ENCODE results near the gene ZNF318. TPM values are rescaled to one million over a fixed set of nuclear protein-coding genes. Genes with fewer than 3 reads are reported as not detected.

Gene ZNF318
- polyA plus RNA-seq, 1 of the 3 experiments (the other 2 are of a cell fraction), result 6.3 TPM

DNA sequence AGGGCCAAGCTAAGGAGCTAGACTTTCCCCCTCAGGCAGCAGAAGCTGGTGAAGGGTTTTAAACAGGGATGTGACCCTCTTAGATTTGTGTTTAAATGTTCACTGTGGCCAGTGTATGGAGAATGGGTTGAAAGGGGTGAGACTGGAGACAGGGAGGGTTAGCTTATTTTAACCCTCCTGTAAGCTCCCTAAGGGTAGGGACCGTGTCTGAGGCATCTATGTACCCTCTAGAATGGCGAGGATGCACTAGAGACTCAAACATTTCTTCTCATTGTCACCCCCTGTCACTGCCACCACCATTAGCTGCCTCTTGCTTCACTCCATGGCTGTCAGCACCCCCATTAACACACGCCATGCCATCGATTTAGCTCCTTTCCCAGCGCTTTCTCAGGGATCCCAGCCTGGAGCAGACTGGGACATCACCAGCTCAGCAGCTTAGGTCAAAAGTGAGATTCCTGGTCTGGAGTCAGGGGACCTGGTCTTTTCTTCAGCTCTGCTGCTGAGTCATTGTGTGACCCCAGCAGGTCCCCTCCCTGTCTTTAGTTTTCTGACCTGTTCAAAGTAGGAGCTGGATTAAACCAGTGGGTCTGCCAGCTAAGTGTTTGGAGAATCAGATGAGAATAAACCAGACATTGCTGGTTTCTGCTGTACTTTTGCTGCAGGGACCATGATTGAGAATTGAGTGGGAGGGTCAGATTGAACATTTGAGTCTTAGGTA is 72.5 kb downstream of the ZNF318 start:
- 34% methylated on average over 5 of the region's 5 CpGs for WGBS (ENCODE audit: low lambda C conversion rate)
- H3K27me3 ChIP-seq (ENCODE audit: insufficient read depth), result peaks cover 6% of the 10 kb centered on the region; the same call in 1 of the 2 replicates
- no peak for DNase-seq

DNA sequence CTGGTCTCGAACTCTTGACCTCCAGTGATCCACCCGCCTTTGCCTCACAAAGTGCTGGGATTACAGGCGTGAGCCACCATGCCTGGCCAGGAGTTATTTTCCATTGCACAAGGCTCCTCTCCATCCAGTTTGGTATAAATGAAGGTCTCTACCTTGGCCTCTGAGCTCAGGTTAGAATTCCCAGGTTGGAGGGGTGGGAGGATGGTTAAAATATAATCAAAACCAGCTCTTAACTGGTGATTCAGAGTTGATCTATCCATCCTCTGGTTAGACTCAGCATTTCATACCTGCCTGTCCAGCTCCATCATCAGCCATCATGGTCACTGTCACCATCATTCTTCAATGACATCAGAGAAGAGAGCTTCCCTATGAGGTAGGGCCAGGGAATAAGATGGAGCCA is 74.0 kb downstream of the ZNF318 start:
- Histone ChIP-seq H3F3A (replicated peaks; ENCODE audit: insufficient read depth) (no peaks in the 10 kb centered on the region), H3K27me3 (ENCODE audit: insufficient read depth) (peaks cover 6% of the 10 kb centered on the region; the same call in 1 of the 2 replicates), H3K9me2 (no peaks in the 10 kb centered on the region), H4K20me1 (ENCODE audit: insufficient read depth) (no peaks in the 10 kb centered on the region), H3K4me3 (ENCODE audit: low read depth in 2 of 2, low read length in 1 of 2) (no peak overlapping the region), H3K27ac (ENCODE audit: low read depth in 2 of 2, low read length in 1 of 2) (no peak overlapping the region), H2AFZ (ENCODE audit: low read depth) (no peak overlapping the region), H3K79me2 (ENCODE audit: insufficient read depth) (no peaks in the 10 kb centered on the region), H3K4me1 (ENCODE audit: control insufficient read depth in 1 of 2, insufficient read depth in 2 of 2, low read depth in 1 of 2, low read length in 1 of 2) (peaks cover 0 to 10% of the 10 kb centered on the region in 2 experiments; a peak in 1 of 4 replicates), H3K9ac (no peak overlapping the region), H3K36me3 (replicated peaks in 1 of 2; ENCODE audit: control insufficient read depth in 1 of 2, insufficient read depth in 2 of 2, low read length in 1 of 2) (no peaks in the 10 kb centered on the region), H3K4me2 (no peak overlapping the region), H3K9me3 (no peaks in the 10 kb centered on the region)
- CTCF ChIA-PET, result interaction anchor here (2.2 kb wide), 1 partner anchor 66 kb away, joined by 8 read pairs; the partner anchor contains the start of gene DNPH1
- POLR2A ChIA-PET, result no interaction called here
- no peak for DNase-seq
- WGBS (ENCODE audit: low lambda C conversion rate), result 82% methylated on average over 3 of the region's 3 CpGs
- TF ChIP-seq, protein P1, sequence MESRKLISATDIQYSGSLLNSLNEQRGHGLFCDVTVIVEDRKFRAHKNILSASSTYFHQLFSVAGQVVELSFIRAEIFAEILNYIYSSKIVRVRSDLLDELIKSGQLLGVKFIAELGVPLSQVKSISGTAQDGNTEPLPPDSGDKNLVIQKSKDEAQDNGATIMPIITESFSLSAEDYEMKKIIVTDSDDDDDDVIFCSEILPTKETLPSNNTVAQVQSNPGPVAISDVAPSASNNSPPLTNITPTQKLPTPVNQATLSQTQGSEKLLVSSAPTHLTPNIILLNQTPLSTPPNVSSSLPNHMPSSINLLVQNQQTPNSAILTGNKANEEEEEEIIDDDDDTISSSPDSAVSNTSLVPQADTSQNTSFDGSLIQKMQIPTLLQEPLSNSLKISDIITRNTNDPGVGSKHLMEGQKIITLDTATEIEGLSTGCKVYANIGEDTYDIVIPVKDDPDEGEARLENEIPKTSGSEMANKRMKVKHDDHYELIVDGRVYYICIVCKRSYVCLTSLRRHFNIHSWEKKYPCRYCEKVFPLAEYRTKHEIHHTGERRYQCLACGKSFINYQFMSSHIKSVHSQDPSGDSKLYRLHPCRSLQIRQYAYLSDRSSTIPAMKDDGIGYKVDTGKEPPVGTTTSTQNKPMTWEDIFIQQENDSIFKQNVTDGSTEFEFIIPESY (IDR thresholded peaks at IDR 0.05; ENCODE audit: borderline replicate concordance, low read depth), result no peak
- TF ChIP-seq, protein P2, sequence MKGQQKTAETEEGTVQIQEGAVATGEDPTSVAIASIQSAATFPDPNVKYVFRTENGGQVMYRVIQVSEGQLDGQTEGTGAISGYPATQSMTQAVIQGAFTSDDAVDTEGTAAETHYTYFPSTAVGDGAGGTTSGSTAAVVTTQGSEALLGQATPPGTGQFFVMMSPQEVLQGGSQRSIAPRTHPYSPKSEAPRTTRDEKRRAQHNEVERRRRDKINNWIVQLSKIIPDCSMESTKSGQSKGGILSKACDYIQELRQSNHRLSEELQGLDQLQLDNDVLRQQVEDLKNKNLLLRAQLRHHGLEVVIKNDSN (IDR thresholded peaks at IDR 0.05; ENCODE audit: borderline replicate concordance, low read depth), result no peak
- TF ChIP-seq RFX5 (IDR thresholded peaks at IDR 0.05; ENCODE audit: low read length) (no peak), TAF1 (IDR thresholded peaks at IDR 0.05; ENCODE audit: borderline replicate concordance, low read depth, low read length) (no peak), GABPA (IDR thresholded peaks at IDR 0.05; ENCODE audit: low read depth) (no peak), ELF1 (IDR thresholded peaks at IDR 0.05) (no peak), MXI1 (IDR thresholded peaks at IDR 0.05; ENCODE audit: low read depth, low read length) (no peak), EP300 (IDR thresholded peaks at IDR 0.05; ENCODE audit: borderline replicate concordance in 1 of 2, low read depth in 1 of 2, low read length in 1 of 2) (no peak), CHD2 (IDR thresholded peaks at IDR 0.05; ENCODE audit: low read length, partially characterized antibody) (no peak), YY1 (IDR thresholded peaks at IDR 0.05; ENCODE audit: low read depth) (no peak), SIN3A (IDR thresholded peaks at IDR 0.05; ENCODE audit: borderline replicate concordance, low read depth, low read length) (no peak), NFIC (IDR thresholded peaks at IDR 0.05; ENCODE audit: borderline replicate concordance) (no peak), RCOR1 (IDR thresholded peaks at IDR 0.05; ENCODE audit: low read length) (no peak)
- TF ChIP-seq, protein P3, sequence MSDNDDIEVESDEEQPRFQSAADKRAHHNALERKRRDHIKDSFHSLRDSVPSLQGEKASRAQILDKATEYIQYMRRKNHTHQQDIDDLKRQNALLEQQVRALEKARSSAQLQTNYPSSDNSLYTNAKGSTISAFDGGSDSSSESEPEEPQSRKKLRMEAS (IDR thresholded peaks at IDR 0.05; ENCODE audit: low read depth), result no peak
- TF ChIP-seq, protein P4, sequence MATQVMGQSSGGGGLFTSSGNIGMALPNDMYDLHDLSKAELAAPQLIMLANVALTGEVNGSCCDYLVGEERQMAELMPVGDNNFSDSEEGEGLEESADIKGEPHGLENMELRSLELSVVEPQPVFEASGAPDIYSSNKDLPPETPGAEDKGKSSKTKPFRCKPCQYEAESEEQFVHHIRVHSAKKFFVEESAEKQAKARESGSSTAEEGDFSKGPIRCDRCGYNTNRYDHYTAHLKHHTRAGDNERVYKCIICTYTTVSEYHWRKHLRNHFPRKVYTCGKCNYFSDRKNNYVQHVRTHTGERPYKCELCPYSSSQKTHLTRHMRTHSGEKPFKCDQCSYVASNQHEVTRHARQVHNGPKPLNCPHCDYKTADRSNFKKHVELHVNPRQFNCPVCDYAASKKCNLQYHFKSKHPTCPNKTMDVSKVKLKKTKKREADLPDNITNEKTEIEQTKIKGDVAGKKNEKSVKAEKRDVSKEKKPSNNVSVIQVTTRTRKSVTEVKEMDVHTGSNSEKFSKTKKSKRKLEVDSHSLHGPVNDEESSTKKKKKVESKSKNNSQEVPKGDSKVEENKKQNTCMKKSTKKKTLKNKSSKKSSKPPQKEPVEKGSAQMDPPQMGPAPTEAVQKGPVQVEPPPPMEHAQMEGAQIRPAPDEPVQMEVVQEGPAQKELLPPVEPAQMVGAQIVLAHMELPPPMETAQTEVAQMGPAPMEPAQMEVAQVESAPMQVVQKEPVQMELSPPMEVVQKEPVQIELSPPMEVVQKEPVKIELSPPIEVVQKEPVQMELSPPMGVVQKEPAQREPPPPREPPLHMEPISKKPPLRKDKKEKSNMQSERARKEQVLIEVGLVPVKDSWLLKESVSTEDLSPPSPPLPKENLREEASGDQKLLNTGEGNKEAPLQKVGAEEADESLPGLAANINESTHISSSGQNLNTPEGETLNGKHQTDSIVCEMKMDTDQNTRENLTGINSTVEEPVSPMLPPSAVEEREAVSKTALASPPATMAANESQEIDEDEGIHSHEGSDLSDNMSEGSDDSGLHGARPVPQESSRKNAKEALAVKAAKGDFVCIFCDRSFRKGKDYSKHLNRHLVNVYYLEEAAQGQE (IDR thresholded peaks at IDR 0.05; ENCODE audit: low read depth, low read length), result no peak

More for the DNA sequence above, 72.5 kb downstream of the ZNF318 start:
- POLR2A ChIA-PET, result no interaction called here
- CTCF ChIA-PET, result interaction anchor here (0.8 to 2.2 kb wide), 3 partner anchors 9 to 68 kb away, joined by 3 to 8 read pairs (median 8); partner anchors contain the start of gene DNPH1
- peaks cover 0 to 10% of the 10 kb centered on the region in 2 experiments; a peak in 1 of 4 replicates for H3K4me1 ChIP-seq (ENCODE audit: control insufficient read depth in 1 of 2, insufficient read depth in 2 of 2, low read depth in 1 of 2, low read length in 1 of 2)
- no peaks in the 10 kb centered on the region for H3K79me2 ChIP-seq (ENCODE audit: insufficient read depth)
- no peaks in the 10 kb centered on the region for H4K20me1 ChIP-seq (ENCODE audit: insufficient read depth)
- H3K27ac ChIP-seq (ENCODE audit: low read depth in 2 of 2, low read length in 1 of 2), result no peak overlapping the region
- no peaks in the 10 kb centered on the region for H3F3A ChIP-seq (replicated peaks; ENCODE audit: insufficient read depth)
- H3K9me3 ChIP-seq, result no peaks in the 10 kb centered on the region
- no peak overlapping the region for H3K9ac ChIP-seq
- no peaks in the 10 kb centered on the region for H3K36me3 ChIP-seq (replicated peaks in 1 of 2; ENCODE audit: control insufficient read depth in 1 of 2, insufficient read depth in 2 of 2, low read length in 1 of 2)
- no peak for TF ChIP-seq MXI1 (IDR thresholded peaks at IDR 0.05; ENCODE audit: low read depth, low read length)
- TF ChIP-seq, protein P5, sequence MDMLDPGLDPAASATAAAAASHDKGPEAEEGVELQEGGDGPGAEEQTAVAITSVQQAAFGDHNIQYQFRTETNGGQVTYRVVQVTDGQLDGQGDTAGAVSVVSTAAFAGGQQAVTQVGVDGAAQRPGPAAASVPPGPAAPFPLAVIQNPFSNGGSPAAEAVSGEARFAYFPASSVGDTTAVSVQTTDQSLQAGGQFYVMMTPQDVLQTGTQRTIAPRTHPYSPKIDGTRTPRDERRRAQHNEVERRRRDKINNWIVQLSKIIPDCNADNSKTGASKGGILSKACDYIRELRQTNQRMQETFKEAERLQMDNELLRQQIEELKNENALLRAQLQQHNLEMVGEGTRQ (IDR thresholded peaks at IDR 0.05; ENCODE audit: borderline replicate concordance, low read depth, low read length), result no peak
- no peak overlapping the region for H2AFZ ChIP-seq (ENCODE audit: low read depth)
- H3K9me2 ChIP-seq, result no peaks in the 10 kb centered on the region
- no peak overlapping the region for H3K4me3 ChIP-seq (ENCODE audit: low read depth in 2 of 2, low read length in 1 of 2)
- H3K4me2 ChIP-seq, result no peak overlapping the region

Measured in SK-N-SH (cell line).